Measurements from ENCODE around the gene ATP2A3.
"Not testable (repeated sequence)": the region's sequence is repeated elsewhere in the genome, so short reads cannot be mapped to it uniquely, and the experiment has no call there.

ATP2A3 gene

DNA sequence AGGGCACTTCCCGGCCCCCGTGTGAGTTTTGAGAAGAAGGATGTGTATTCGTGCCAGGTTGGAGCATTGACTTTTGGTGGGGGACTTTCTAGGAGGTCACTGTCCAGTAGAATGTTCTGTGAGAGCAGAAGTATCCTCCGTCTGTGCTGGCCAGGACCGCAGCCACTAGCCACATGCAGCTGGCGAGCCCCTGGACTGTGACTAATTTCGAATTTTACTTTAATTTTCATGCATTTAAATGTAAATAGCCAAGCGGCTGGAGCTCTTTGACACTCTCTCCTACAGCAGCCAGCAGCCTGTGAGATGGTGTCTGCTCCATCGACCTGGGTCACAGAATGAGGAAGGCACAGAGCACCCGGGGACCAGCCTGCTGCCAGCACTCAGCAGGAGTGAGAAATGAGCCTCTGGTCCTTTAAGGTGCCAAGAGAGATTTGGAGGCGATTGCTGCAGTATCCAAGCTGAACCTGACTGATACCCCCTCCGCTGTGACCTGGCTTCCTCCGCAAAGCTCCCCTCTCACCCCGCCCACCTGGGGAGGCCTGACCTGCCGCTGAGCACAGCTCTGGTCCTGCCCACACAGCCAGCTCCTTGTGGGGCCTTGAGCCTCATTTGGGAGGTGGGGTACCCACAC, 7.8 kb downstream of the ATP2A3 start:
- DNase-seq (ENCODE audit: low read depth in 2 of 2), result no peak

DNA sequence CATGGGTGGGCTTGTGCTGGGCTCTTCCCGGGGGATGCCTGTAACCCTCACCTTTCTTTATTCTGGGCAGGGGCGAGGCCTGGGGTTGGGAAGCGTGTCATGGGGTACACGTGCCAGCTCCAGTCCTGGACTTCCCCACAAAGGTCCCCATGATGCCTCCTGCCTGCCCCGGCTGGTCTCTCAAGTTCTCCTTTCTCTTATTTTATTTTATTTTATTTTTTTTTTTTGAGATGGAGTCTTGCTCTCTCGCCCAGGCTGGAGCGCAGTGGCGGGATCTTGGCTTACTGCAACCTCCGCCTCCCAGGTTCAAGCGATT, 8.6 kb downstream of the ATP2A3 start:
- DNase-seq (ENCODE audit: low read depth in 2 of 2), result no peak

DNA sequence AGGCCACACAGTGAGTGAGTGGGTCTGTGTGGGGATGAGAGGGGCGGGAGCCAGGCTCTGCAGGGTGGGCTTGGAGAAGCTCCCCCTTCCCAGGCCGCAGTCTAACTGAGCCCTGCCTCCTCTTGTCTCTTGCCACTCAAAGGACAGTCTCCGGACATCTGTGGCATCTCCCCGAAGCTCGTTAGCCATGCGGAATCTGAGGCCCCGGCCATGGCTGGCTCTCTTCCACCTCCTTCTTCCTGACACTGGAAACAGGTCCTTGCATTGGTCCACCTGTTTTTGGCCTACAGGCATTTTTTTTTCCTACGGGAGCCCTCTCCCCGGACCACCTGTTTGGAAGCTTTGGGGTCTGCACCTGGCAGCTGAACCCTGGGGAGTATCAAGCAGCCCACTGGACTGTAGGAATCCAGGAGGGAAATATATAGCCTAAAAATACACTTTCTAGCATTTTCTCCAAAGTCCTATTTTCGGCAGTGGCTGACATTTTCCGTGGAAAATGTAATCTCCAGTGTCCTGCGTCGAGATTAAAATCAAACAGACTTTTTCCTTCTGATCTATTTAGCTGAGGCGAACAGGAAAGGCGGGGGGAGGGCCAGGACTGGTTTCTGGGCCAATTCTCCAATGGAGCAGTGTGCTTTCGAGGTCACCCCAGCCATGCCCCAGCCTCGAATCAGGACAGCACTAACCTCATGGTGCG, 9.1 kb downstream of the ATP2A3 start:
- DNase-seq (ENCODE audit: low read depth in 2 of 2), result no peak

DNA sequence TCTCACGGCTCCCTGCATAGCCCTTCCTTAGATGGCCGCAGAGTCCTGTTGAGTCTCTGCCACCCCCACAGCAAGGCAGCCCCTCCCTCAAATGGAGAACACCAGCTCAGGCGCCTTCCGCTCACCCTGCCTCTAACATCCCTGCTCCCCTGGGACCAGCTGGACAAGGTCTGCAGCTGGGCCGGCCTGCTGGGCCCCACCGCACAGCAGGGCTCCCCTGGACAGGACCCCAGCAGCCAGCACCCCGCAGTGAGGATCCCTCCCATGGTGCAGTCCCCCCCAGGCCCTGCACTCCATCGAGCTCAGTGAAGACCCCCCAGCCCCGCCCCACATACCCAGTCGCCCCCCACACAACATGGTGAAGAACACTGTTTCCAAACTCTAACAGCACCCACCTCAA, 10.2 kb downstream of the ATP2A3 start:
- DNase-seq (ENCODE audit: low read depth in 2 of 2), result no peak

DNA sequence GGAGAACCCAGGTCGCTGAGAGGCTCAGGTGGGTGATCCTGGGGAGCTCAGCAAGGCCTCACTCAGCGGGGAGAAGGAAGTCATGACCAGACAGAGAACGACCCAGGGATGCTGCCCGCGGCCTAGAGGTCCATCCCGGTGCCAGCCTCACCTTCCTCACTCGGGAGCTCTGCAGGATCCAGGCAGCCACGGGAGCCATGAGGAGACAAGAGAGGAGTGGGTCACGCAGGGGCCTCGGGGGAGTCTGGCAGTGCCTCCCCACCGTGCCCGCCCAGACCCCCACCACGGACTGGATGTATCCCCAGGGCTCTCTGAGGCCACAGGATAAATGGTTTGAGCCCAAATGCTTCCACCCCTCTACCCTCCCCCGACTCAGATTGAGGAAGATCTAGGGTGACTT, 10.7 kb downstream of the ATP2A3 start:
- DNase-seq (ENCODE audit: low read depth in 2 of 2), result no peak

DNA sequence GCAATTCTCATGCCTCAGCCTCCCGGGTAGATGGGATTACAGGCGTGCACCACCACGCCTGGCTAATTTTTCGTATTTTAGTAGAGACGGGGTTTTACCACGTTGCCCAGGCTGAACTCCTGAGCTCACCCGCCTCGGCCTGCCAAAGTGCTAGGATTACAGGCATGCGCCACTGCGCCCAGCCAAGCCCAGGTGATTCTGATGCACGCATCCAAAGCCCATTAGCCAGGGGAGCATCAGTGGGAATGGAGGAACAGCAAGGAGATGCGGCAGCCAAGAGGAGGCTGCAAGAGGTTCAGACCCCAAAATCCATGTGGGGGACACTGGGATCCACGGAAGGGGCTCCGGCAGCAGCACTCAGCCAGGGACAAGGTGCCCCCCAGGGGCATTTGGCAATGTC, 12.1 kb downstream of the ATP2A3 start:
- DNase-seq (ENCODE audit: low read depth in 2 of 2), result no peak

DNA sequence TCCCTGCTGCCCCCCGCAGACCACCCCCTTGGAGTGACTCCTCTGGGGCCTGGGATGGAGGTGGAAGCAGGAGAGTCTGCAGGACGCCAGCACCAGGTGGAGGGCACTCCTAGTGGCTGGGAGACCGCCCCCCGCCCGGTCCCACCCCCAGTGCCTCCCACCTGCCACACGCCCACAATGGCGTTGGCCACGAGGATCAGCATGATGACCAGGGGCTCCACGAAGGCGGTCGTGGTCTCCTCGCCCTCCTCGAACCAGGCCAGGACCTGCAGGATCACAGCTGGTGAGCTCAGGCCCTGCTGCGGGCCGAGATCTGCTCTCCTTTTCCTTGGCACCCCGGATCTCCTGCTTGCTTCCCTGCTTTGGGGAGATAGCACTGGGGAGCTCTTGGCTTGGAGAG, 12.8 kb downstream of the ATP2A3 start:
- DNase-seq (ENCODE audit: low read depth in 2 of 2), result no peak

DNA sequence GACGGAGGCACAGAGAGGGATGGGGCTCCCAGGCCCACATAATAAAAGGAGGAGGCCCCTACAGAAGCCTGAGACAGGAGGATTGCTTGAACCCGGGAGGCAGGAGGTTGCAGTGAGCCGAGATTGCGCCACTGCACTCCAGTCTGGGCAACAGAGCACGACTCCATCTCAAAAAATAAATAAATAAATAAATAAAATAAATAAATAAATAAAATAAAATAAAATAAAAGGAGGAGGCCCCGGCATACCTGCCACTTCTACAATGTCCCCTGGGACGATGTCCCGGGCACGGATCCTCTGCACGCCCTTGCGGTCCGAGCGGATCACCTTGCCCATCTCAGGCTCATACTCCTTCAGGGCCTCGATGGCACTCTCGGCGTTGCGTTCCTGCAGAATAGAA, 13.2 kb downstream of the ATP2A3 start:
- no peak for DNase-seq (ENCODE audit: low read depth in 2 of 2)

DNA sequence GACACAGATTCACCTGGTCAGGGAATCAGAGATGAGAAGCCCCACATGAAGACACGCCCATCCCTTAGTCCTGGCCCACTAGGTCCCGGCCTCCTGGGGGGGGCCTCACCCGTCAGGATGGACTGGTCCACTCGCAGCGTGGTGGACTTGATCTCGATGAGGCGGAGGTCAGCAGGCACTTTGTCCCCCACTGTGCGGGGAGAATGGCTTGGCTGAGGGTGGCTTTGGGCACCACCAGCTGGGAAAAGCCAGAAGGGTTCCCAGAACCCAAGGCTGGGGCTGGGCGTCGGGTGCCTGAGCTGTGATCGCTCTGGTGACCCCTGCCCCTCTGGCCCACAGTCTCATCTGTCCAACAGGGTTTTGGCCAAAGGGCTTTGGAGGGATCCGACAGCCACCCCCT, 13.7 kb downstream of the ATP2A3 start:
- DNase-seq (ENCODE audit: low read depth in 2 of 2), result no peak

DNA sequence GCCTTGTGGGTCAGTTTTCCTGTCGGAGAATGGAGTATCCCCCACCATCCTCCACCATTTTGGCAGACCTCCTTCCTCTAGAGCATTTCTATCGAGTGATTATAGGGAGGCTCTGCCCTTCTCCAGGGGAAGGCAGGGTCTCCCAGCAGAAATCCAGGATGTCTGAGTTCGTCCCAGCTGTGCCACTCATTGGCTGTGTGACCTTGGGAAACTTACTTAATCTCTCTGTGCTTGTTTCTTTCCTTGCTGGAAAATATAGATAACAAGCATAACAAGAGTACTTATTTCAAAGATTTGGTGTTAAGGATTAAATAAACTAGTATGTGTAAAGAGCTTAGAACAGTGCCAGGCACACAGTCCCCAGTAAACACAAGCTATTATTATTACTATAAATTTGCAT, 14.8 kb downstream of the ATP2A3 start:
- DNase-seq (ENCODE audit: low read depth in 2 of 2), result no peak

DNA sequence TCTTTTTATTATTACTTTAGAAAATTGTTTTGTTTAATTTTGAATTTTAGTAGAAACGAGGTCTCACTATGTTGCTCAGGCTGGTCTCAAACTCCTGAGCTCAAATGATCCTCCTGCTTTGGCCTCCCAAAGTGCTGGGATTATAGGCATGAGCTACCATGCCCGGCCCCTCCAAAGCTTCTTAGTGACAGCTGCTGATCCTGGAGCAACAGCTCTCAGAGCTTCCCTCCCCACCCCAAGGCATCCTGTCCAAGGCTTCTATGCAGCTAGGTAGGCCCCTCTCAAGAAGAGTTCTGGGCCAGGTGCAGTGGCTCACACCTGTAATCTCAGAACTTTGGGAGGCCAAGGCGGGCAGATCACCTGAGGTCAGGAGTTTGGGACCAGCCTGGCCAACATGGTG, 15.7 kb downstream of the ATP2A3 start:
- not testable (repeated sequence) for DNase-seq (ENCODE audit: low read depth in 2 of 2)

DNA sequence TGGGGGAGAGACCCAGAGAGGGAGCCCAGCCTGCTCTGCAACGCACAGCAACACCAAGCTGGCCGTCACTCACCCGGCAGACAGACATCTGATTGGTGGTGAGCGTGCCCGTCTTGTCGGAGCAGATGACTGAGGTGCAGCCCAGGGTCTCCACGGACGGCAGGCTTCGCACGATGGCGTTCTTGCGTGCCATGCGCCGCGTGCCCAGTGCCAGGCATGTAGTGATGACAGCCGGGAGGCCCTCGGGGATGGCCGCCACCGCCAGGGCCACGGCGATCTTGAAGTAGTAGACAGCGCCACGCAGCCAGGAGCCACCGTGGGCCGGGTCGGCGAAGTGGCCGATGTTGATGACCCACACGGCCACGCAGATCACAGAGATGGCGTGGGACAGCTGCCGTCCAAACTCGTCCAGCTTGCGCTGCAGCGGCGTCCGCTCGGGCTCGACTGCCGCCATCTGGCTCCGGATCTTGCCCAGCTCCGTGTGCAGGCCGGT, 16.9 kb downstream of the ATP2A3 start:
- DNase-seq (ENCODE audit: low read depth in 2 of 2), result no peak

DNA sequence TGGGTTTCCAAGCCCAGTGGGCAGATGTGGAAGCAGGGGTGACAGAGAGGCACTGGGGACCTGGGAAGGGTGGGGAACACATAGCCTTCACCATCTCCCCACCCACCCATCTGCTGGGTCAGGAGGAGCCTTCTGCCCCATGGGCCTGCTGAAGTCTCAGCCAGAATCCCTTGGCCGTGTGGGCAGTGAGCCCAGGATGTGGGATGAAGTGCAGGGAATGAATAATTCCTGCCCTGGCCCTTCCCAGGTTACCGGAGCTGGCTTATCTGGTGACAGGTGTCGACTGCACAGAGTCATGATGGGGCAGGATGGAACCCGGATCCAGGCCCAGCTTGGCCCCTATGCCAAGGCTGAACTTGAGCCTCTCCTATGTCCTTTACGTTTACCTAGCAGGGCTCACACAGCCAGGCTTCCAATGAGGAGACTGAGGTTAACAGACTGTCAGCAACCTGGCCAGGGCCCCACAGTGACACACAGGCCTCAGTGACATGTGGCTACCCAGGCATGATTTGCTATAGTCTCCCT, 17.5 kb downstream of the ATP2A3 start:
- no peak for DNase-seq (ENCODE audit: low read depth in 2 of 2)

DNA sequence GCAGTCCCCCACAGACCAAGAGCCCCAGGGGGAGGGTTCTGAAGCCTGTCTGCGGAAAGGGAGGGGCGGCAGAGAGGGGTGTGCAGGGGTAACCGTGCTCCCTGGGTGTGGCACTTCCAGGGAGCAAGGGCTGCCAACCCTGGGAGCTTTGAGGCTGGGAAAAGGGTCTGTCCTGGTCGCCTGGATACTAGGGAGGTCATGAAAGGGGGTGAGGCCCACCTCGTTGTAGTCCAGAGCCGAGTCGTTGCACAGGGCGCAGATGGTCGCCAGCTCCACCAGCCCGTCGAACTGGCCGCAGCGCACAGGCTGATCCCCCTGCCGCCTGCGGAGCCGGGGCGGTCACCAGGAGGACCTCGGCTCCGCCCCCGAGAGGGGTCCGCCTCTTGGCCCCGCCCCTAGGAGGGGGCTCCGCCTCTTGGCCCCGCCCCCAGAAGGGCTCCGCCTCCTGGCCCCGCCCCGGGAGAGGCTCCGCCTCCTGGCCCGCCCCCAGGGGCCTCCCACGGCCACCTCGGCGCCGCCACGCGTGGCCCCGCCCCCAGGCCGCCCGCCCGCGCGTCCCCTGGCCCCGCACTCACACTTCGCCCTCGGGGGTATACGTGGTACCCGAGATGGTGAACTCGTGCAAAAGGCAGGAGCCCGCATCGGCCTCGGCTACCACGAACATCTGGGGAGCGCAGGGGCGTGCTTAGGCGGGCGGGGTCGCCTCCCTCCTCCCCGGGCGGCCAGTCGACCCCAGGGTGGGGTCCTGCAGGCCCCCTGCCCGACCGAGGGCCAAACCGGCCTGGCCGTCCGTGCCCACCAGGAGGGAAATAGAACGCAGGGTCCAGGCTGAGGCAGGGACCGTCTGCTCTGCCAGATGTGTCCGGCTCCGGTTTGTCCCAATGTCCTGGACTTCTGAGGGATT, 19.5 kb downstream of the ATP2A3 start:
- peak; percentile 50 for DNase-seq (ENCODE audit: low read depth in 2 of 2)

DNA sequence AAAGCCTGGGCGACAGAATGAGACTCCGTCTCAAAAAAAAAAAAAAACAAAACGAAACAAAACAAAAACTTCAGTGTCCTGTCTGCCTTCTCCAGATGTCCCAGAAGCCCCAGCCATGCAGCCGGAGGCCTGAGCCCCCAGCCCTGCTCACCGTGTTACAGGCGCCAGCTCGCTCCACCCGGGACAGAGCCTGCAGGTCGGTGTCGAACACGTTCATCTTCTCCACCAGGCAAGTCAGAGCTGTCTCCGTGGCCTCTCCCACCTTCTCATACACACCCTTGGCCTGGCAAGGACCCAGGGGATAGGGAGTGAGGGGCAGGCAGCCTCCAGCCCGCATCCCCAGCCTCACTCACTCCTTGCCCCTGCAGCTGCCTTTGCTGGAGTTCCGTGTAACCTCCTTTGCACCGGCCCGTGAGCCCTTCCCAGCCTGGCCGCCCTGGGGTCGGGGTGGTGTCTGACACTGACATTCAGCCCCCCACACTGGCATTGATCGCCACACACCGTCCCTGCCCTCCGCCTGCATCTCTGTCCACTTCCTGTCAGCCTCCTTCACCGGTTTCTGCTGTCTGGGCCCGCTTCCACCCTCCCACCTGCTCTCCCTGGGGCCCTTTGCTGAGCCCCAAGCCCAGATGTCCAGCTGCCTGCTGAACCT, 20.9 kb downstream of the ATP2A3 start:
- no peak for DNase-seq (ENCODE audit: low read depth in 2 of 2)

DNA sequence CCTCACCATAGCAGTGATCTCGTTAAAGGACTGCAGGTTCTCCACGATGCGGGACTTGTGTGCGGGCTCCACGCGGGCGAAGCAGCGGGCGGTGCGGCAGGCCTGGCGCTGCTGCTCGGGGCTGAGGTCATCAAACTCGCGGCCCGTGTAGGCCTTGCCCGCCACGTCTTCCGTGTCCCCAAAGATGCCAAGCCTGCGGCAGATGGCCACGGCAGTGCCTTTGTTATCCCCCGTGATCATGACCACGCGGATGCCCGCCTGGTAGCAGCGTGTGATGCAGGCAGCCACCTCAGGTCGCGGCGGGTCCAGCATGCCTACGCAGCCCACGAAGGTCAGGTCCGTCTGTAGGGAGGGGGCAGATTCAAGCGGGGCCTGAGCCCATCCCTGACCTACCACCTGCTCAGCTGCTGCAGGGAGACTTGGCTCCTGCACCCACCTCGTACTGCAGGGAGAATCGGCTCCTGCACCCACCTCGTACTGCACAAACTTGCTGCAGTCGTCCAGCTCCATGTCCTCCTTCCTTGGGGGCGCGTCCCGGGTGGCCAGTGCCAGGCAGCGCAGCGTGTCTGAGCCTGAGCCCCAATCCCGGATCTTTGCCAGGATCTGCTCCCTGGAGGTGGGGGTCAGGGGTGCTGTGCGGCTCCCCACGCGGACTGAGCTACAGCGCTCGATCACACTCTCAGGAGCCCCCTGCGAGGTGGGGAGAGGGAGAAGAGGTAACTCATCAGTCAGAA, 23.1 kb downstream of the ATP2A3 start:
- DNase-seq (ENCODE audit: low read depth in 2 of 2), result no peak

DNA sequence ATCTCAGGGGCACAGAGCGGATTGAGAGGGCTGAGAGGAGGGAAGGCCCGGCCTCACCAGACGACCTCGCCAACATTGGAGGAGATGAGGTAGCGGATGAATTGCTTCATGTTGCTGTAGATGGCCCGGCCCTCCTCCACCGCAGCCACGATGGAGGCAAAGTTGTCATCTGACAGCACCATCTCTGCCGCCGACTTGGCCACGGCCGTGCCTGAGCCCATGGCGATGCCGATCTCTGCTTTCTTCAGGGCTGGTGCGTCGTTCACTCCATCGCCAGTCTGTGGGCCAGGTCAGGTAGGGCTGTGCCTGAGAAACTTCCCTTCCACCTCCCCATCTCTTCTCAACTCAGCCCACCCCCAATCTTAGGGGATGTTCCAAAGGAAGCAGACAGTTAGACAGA, 26.9 kb downstream of the ATP2A3 start:
- DNase-seq (ENCODE audit: low read depth in 2 of 2), result no peak

DNA sequence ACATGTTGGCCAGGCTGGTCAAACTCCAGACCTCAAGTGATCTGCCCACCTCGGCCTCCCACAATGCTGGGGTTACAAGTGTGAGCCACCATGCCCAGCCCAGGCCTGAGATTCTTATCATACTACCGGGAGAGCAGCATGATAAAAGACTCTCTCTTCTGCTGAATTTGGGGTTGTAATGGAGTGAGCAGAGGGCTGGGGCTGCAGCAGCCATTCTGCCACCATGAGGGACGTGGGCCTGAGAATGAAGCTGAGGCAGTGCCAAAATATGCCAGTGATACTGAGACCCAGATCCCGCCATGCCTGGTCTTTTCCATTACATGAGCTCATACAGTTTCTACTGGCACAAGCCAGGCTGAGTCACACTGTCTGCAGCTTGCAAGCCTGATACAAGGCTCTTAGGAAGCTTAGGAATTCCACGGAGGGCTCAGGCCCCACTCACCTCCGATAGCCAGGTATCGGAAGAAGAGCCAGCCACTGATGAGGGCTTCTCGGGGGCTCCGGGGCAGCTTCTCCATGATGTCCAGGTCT, 28.3 kb downstream of the ATP2A3 start:
- no peak for DNase-seq (ENCODE audit: low read depth in 2 of 2)

DNA sequence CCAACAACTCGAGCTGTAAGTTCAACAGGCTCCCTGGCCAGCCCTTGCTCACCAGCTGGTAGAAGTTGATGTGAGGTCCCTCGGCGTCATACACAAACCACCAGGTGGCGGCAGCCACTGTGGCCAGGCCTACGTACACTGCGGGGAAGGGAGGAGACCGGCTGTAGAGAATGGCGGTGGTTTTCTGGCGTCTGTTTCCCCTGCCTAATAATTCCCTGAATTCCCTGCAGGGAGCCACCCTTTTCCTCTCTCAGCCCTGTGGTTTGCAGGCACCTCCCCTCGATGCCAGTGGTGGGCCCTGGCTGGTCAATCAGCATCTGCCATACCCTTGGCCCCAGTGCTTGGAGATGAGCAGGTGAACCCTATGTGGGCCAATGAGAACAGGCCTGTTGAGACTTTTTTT, 29.1 kb downstream of the ATP2A3 start:
- DNase-seq (ENCODE audit: low read depth in 2 of 2), result peak; percentile 6 to 8

DNA sequence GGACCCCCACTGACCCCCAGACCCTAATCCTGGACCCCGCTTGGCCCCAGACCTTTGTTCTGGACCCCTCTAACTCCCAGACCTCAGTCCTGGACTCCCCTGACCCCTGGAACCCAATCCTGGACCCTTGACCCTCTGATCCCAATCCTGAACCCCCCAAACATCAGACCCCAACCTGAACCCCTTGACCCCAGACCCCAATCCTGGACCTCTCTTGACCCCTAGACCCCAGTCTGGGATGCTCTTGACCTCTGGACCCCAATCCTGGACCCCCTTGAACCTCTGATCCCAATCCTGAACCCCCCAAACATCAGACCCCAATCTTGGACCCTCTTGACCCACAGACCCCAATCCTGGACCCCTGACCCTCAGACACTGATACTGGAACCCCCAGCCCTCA, 34.5 kb downstream of the ATP2A3 start:
- no peak for DNase-seq (ENCODE audit: low read depth in 2 of 2)

DNA sequence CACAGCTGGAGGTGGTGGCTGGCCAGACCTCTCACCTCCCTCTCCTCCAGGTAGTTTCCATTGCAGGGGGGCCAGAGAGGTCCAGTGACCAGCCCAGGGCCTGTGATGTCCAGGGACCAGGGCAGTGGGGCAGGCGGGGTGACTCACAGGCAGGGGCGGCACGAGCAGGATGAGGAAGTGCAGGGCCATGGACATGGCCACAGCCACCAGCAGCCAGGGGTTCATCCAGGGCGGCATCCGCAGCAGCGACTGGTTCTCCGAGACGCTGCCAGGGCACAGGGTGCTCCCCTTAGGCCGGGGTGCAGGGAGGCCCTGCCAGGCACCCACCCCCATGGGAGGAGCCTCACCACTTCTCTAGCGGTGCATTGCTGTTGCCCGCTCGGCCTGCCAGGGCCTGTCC, 35.1 kb downstream of the ATP2A3 start:
- no peak for DNase-seq (ENCODE audit: low read depth in 2 of 2)
